K562 (cell line): ENCODE data around the gene CSPG5. TPM values are rescaled to one million over a fixed set of nuclear protein-coding genes. Genes with fewer than 3 reads are reported as not detected.

ENCODE experiments used
- E2F6 ChIP-seq, 2 experiments: IDR thresholded peaks; 2 replicates each; pipeline ENCODE4 v1.6.1; 2011; ENCODE audit warnings: borderline replicate concordance in 1 of 2, control low read depth in 1 of 2, low read depth in 1 of 2, low read length in 1 of 2, mild to moderate bottlenecking in 1 of 2, mixed read lengths in 1 of 2, moderate library complexity in 1 of 2; ENCODE audit not compliant: insufficient read depth in 1 of 2, insufficient read length in 1 of 2, poor library complexity in 1 of 2, severe bottlenecking in 1 of 2; ENCODE audit errors: extremely low read depth in 1 of 2
- EHMT2 ChIP-seq: fragments of 450-650 bp; IDR thresholded peaks from 2 replicates; pipeline ENCODE4 v1.6.1; 2018; ENCODE audit warnings: antibody characterized with exemption
- GABPB1 ChIP-seq: sonication (generic); formaldehyde crosslinking; IDR thresholded peaks from 2 replicates; pipeline ENCODE4 v1.8.0; 2022; ENCODE audit warnings: mild to moderate bottlenecking, missing genetic modification reagents
- HES1 ChIP-seq: fragments of 450-650 bp; IDR thresholded peaks from 2 replicates; pipeline ENCODE4 v1.6.1; 2016; ENCODE audit warnings: low read depth, mild to moderate bottlenecking, moderate library complexity
- L3MBTL2 ChIP-seq: fragments of 450-650 bp; IDR thresholded peaks from 2 replicates; pipeline ENCODE4 v1.6.1; 2016; ENCODE audit warnings: mild to moderate bottlenecking, moderate library complexity
- MAX ChIP-seq: sonication (generic); formaldehyde crosslinking; IDR thresholded peaks from 2 replicates; pipeline ENCODE4 v1.9.0; 2022; ENCODE audit warnings: mild to moderate bottlenecking, missing genetic modification reagents
- MTA3 ChIP-seq: fragments of 450-650 bp; formaldehyde crosslinking; IDR thresholded peaks from 2 replicates; pipeline ENCODE4 v1.6.1; 2017; ENCODE audit warnings: mild to moderate bottlenecking, borderline replicate concordance
- PCBP2 ChIP-seq: fragments of 200-400 bp; formaldehyde crosslinking; IDR thresholded peaks from 2 replicates; pipeline ENCODE4 v1.6.1; 2018; ENCODE audit warnings: low read length, low read depth, mild to moderate bottlenecking, moderate library complexity; ENCODE audit not compliant: poor library complexity, severe bottlenecking
- PHF20 ChIP-seq: fragments of 450-650 bp; IDR thresholded peaks from 2 replicates; pipeline ENCODE4 v1.6.1; 2018; ENCODE audit not compliant: partially characterized antibody
- PHF8 ChIP-seq: fragments of 200-600 bp; sonication (generic); IDR thresholded peaks from 2 replicates; pipeline ENCODE4 v1.6.1; 2012; ENCODE audit warnings: mixed run types, mild to moderate bottlenecking, inconsistent platforms, low read length, moderate library complexity, borderline replicate concordance
- RBM17 ChIP-seq: fragments of 200-400 bp; formaldehyde crosslinking; IDR thresholded peaks from 2 replicates; pipeline ENCODE4 v1.6.1; 2017; ENCODE audit warnings: low read depth, mild to moderate bottlenecking, low read length, borderline replicate concordance
- TBP ChIP-seq: optimal IDR thresholded peaks from 2 replicates; pipeline ENCODE3; 2011; ENCODE audit warnings: low read depth, low read length, improper control_type of control experiment
- TCF7 ChIP-seq: sonication (generic); IDR thresholded peaks from 2 replicates; pipeline ENCODE4 v1.6.1; 2016; ENCODE audit warnings: antibody characterized with exemption, borderline replicate concordance
- ZBTB40 ChIP-seq, 2 experiments: fragments of 450-650 bp in 1 of 2; sonication (generic) in 1 of 2; formaldehyde crosslinking in 1 of 2; IDR thresholded peaks; 2 replicates each; pipeline versions ENCODE4 v1.7.1 to v1.9.0; 2016 to 2022; ENCODE audit warnings: inconsistent platforms in 1 of 2, mild to moderate bottlenecking in 1 of 2, missing genetic modification reagents in 1 of 2
- ZNF12 ChIP-seq: sonication (generic); formaldehyde crosslinking; IDR thresholded peaks from 2 replicates; pipeline ENCODE4 v1.4.0; 2020; ENCODE audit warnings: mild to moderate bottlenecking, missing genetic modification reagents
- ZNF184 ChIP-seq: sonication (generic); formaldehyde crosslinking; IDR thresholded peaks from 2 replicates; pipeline ENCODE4 v1.5.0; 2020; ENCODE audit warnings: missing genetic modification reagents
- polyA plus RNA-seq, 8 experiments: library from polyadenylated mRNA; depleted of rRNA in 4 of 8; stranded (reverse) in 5 of 8; unstranded in 3 of 8; fragments of >200 nt; fragmentation: Nextera tagmentation in 2 of 8; fragmentation: Illumina TruSeq in 1 of 8; extraction: Ambion mirVana in 2 of 8; extraction: Trizol in 1 of 8; gene quantifications; 2 replicates each; pipeline versions ENCODE4 v1.2.1 to v1.2.3, GENCODE V29; 2011 to 2014; ENCODE audit warnings: inconsistent platforms in 1 of 8, missing spikeins in 1 of 8
- total RNA-seq, 7 experiments: library from RNA; depleted of rRNA in 6 of 7; stranded (reverse); fragments of >200 nt in 6 of 7; fragmentation: Illumina TruSeq in 2 of 7; extraction: Trizol in 2 of 7; gene quantifications; 2 replicates each; pipeline versions ENCODE4 v1.2.1 to v1.2.3, GENCODE V29; 2011 to 2021; ENCODE audit warnings: low replicate concordance in 1 of 7

Gene CSPG5
- total and polyA plus RNA-seq, 9 of the 15 experiments (the other 6 are each of a cell fraction or from before 2014, with no cell fraction given): 0.06 to 3.3 (median 2.4) TPM

- TF ChIP-seq ZBTB40 (IDR thresholded peaks at IDR 0.05) (peak; percentile 25; the same call in 1 of the 2 replicates), ZBTB40 (CRISPR knock-in tag; IDR thresholded peaks at IDR 0.05) (no peak), ZNF184 (CRISPR knock-in tag) (no peak), PHF20 (peak; percentile 21), RBM17 (no peak), HES1 (0 out of 2 replicates have a peak, but pooled peaks have one; percentile 9), L3MBTL2 (peak; percentile 83), ZNF12 (CRISPR knock-in tag) (no peak), TCF7 (no peak), MAX (0 out of 2 replicates have a peak, but pooled peaks have one; percentile 31), EHMT2 (0 out of 2 replicates have a peak, but pooled peaks have one; percentile 48), E2F6 (IDR thresholded peaks at IDR 0.05; ENCODE audit: borderline replicate concordance in 1 of 2, extremely low read depth in 1 of 2, insufficient read depth in 1 of 2, insufficient read length in 1 of 2, low read depth in 1 of 2, low read length in 1 of 2, poor library complexity in 1 of 2, severe bottlenecking in 1 of 2) (peak; percentile 19 to 49), TBP (no peak), PCBP2 (no peak), PHF8 (peak; percentile 34; the same call in 1 of the 2 replicates), GABPB1 (CRISPR knock-in tag) (no peak), MTA3 (no peak)
Measured at GRCh38 chr3:47515864-47516319, 62.8 kb downstream of the CSPG5 start (continued).
